ENCODE measurements around the gene TPK1.

Gene TPK1

DNA sequence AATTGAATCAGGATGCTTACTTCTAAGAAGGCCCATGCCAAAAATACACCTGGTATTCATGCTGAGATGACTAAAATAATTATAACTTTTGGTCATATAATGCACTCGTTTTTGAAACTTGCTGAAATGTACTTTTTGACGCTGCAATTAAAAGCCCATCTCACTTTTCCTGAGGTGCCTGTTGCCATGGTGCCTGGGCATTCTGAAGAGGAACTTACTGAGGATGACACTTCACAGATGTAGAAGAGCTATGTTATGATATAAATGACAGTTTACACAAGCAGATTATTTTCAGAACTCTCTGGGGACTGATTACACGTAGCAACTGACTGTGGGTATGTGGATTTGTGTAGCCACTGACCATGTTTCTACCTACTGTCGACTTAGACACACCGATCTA, 182.4 kb downstream of the TPK1 start:
- DNase-seq (ENCODE audit: low read depth): no peak
- no peak overlapping the region for H3K4me3 ChIP-seq (ENCODE audit: low read depth, low read length)
- TF ChIP-seq CTCF (IDR thresholded peaks at IDR 0.05; ENCODE audit: low read depth, low read length): no peak
- TF ChIP-seq, protein P1, sequence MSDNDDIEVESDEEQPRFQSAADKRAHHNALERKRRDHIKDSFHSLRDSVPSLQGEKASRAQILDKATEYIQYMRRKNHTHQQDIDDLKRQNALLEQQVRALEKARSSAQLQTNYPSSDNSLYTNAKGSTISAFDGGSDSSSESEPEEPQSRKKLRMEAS (IDR thresholded peaks at IDR 0.05; ENCODE audit: low read depth, low read length): no peak
- no peak for TF ChIP-seq POLR2A (IDR thresholded peaks at IDR 0.05; ENCODE audit: extremely low read depth, insufficient read length)
- TF ChIP-seq MYC (IDR thresholded peaks at IDR 0.05; ENCODE audit: low read depth, low read length): no peak

DNA sequence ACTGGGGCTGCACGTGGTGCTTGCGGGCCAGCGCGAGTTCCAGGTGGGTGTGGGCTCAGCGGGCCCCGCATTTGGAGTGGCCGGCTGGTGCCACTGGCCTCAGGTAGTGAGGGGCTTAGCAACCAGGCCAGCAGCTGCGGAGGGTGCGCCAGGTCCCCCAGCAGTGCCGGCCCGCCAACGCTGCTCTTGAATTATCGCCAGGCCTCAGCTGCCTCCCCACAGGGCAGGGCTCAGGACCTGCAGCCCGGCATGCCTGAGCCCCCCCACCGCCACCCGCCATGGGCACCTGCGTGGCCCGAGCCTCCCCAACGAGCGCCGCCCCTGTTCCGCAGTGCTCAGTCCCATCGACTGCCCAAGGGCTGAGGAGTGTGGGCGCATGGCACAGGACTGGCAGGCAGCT, 185.4 kb downstream of the TPK1 start:
- TF ChIP-seq POLR2A (IDR thresholded peaks at IDR 0.05; ENCODE audit: extremely low read depth, insufficient read length) (no peak), MYC (IDR thresholded peaks at IDR 0.05; ENCODE audit: low read depth, low read length) (no peak), CTCF (IDR thresholded peaks at IDR 0.05; ENCODE audit: low read depth, low read length) (no peak)
- TF ChIP-seq, protein P1 (IDR thresholded peaks at IDR 0.05; ENCODE audit: low read depth, low read length): no peak
- no peak overlapping the region for H3K4me3 ChIP-seq (ENCODE audit: low read depth, low read length)
- no peak for DNase-seq (ENCODE audit: low read depth)

- TF ChIP-seq, protein P1 (IDR thresholded peaks at IDR 0.05; ENCODE audit: low read depth, low read length): no peak
- TF ChIP-seq CTCF (IDR thresholded peaks at IDR 0.05; ENCODE audit: low read depth, low read length) (no peak), POLR2A (IDR thresholded peaks at IDR 0.05; ENCODE audit: extremely low read depth, insufficient read length) (no peak), MYC (IDR thresholded peaks at IDR 0.05; ENCODE audit: low read depth, low read length) (no peak)
- no peak overlapping the region for H3K4me3 ChIP-seq (ENCODE audit: low read depth, low read length)
- DNase-seq (ENCODE audit: low read depth): no peak
Observed at GRCh38 chr7:144649120-144649519, 186.7 kb downstream of the TPK1 start.

DNA sequence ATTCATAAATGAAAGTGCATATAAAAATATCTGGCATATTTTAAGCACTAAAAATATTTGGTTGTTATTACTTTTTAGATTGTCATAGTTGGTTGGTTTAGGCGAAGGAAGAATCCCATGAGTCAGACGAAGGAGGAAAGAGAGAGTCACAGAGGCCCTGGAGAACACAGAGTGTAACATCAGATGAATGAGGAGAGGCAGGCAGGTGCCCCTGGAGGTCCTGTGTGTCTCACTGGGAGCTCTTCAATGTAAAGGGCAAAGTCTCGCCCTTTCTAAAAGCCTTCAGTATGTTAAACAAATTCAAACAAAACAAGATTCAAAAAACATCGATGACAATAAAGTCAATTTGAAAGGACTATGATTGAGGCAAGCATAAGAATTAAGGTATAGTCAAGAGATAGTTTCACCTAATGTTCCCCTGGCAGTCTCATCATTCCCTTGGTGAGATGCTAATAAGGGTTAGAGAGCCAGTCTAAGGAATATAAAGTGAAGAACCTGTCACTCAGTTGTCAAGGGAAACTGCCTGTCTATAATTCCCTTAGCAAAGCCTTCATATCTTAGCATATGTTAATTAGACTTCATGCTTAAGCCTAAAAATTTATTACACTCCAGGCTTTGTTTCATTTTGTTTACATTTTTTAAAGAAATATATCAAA, 194.3 kb downstream of the TPK1 start:
- no peak overlapping the region for H3K4me3 ChIP-seq (ENCODE audit: low read depth, low read length)
- no peak for TF ChIP-seq CTCF (IDR thresholded peaks at IDR 0.05; ENCODE audit: low read depth, low read length)
- no peak for DNase-seq (ENCODE audit: low read depth)

- no peak overlapping the region for H3K4me3 ChIP-seq (ENCODE audit: low read depth, low read length)
- TF ChIP-seq, protein P1 (IDR thresholded peaks at IDR 0.05; ENCODE audit: low read depth, low read length): no peak
- TF ChIP-seq MYC (IDR thresholded peaks at IDR 0.05; ENCODE audit: low read depth, low read length): no peak
- TF ChIP-seq CTCF (IDR thresholded peaks at IDR 0.05; ENCODE audit: low read depth, low read length): no peak
- TF ChIP-seq POLR2A (IDR thresholded peaks at IDR 0.05; ENCODE audit: extremely low read depth, insufficient read length): no peak
Observed at GRCh38 chr7:144632724-144633123, 203.1 kb downstream of the TPK1 start.

DNA sequence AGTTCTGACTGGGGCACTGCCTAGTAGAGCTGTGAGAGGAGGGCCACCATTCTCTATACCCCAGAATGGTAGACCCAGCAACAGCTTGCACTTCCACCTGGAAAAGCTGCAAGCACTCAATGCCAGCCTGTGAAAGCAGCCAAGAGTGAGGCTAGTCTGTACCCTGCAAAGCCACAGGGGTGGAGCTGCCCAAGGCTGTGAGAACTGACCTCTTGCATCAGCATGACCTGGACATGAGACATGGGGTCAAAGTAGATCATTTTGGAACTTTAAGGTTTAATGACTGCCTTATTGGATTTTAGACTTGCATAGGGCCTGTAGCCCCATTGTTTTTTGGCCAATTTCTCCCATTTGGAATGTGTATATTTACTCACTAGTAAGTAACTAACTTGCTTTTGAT, 206.3 kb downstream of the TPK1 start:
- H3K4me3 ChIP-seq (ENCODE audit: low read depth, low read length): no peak overlapping the region
- TF ChIP-seq MYC (IDR thresholded peaks at IDR 0.05; ENCODE audit: low read depth, low read length) (no peak), CTCF (IDR thresholded peaks at IDR 0.05; ENCODE audit: low read depth, low read length) (no peak), POLR2A (IDR thresholded peaks at IDR 0.05; ENCODE audit: extremely low read depth, insufficient read length) (no peak)
- TF ChIP-seq, protein P1 (IDR thresholded peaks at IDR 0.05; ENCODE audit: low read depth, low read length): no peak
- no peak for DNase-seq (ENCODE audit: low read depth)

More at GRCh38 chr7:144632724-144633123, 203.1 kb downstream of the TPK1 start:
- DNase-seq (ENCODE audit: low read depth): no peak

Data from NB4 (cell line).